ENCODE results near the gene NLRC5.

DNA sequence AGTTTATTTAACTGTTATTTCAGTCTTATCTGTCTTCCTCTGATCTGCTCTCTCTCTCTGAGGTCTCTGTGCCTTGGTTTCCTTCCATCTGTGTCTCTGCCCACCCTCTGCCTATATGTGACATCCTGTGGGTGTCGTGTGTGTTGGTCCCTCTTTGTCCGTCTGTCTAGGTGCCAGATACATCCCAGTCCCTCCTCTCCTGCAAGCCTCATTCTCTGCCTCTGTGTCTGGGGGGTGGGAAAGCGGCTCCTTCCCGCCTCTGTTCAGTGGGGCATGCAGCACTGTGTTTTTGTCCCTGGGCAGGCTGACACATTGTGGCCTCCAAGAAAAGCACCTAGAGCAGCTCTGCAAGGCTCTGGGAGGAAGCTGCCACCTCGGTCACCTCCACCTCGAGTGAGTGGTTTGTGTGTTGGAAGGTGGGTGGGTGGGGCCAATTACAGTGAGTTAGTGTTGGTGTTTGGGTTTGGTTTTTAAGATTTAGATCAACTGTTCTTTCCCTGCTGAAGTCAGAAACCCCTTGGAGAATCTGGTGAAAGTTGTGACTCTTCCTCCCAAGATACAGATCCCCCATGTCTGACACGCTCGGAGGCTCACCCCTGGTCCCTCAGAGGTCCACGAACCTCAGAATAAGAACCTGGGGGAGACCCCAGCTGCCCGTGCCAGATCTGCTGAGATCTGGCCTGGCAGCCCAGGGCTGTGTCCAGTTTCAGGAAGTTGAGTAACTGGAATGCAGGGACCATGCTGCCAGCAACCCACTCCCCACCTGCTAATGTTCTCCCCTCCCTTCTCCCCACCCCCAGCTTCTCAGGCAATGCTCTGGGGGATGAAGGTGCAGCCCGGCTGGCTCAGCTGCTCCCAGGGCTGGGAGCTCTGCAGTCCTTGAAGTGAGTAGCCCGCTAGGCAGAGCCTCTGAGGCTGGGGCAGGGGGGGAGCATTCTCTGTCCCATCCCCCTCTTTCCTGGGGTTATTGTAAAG, 52.1 kb downstream of the NLRC5 start:
- TF ChIP-seq, protein P1, sequence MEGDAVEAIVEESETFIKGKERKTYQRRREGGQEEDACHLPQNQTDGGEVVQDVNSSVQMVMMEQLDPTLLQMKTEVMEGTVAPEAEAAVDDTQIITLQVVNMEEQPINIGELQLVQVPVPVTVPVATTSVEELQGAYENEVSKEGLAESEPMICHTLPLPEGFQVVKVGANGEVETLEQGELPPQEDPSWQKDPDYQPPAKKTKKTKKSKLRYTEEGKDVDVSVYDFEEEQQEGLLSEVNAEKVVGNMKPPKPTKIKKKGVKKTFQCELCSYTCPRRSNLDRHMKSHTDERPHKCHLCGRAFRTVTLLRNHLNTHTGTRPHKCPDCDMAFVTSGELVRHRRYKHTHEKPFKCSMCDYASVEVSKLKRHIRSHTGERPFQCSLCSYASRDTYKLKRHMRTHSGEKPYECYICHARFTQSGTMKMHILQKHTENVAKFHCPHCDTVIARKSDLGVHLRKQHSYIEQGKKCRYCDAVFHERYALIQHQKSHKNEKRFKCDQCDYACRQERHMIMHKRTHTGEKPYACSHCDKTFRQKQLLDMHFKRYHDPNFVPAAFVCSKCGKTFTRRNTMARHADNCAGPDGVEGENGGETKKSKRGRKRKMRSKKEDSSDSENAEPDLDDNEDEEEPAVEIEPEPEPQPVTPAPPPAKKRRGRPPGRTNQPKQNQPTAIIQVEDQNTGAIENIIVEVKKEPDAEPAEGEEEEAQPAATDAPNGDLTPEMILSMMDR (IDR thresholded peaks at IDR 0.05; ENCODE audit: low read length), result no peak
- TF ChIP-seq EZH2 (IDR thresholded peaks at IDR 0.05; ENCODE audit: borderline replicate concordance, low read length), result no peak

Data from OCI-LY1 (cell line).